Measurements from ENCODE around the gene PDCD10. TPM values are rescaled to one million over a fixed set of nuclear protein-coding genes. Genes with fewer than 3 reads are reported as not detected.

PDCD10 gene
- 10 to 100 TPM; 68.2 to 69.5 (median 68.4) TPM for total RNA-seq

DNA sequence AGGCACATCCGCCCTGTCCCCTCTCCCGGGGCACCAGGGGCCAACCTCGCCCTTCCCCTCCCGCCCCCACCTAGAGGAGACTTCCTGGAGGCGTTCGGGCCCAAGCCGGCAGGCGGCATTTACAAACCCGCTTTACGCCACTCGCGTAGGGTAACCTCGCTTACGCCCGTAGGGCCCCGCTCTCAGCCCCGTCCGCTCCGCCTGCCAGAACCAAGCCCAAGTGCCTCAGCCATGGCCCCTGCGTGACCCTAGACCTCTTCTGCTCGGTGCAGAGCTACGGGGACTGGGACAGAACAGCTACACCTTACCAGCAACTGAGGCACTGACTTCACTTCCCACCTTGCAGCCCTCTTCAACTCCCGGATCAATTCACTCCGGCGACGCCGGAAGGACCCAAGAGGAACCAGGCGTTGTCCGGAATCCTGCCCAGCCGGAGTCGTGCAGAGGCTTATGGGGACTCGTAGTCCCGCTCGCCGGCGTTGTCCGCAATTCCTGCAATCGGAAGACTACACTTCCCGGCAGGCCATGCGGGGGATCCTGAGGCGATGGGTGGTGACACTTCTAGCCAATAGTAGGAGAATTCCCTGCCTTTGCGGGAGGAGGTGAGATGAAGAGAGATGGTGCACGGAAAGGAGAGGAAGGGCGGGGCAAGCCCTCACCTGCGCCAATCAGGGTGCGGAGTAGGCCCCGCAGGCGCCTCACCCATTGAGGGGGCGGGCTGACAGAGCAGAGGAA, at the start of gene PDCD10:
TSS of gene PDCD10 (minus strand) at position 395 of the 735 bp plus-strand sequence. CDS start 14,735 bp downstream, outside the sequence.
- ATAC-seq (peak; percentile 88 to 90), DNase-seq (peak; percentile 93)
- H3K36me3 Mint-ChIP-seq (ENCODE audit: insufficient read depth): peaks cover 4% of the 10 kb centered on the region
- no peaks in the 10 kb centered on the region for H3K9me3 Mint-ChIP-seq
- no peak within 1 kb of the TSS for H3K4me3 Mint-ChIP-seq
- no peaks in the 10 kb centered on the region for H3K27me3 Mint-ChIP-seq (ENCODE audit: low read depth)
- peaks cover 8% of the 10 kb centered on the region for H3K4me1 Mint-ChIP-seq (ENCODE audit: low read depth)

GRCh38 chr3:167783781-167784180, 49.1 kb upstream of the PDCD10 start:
- Mint-ChIP-seq H3K27me3 (ENCODE audit: low read depth) (no peaks in the 10 kb centered on the region), H3K36me3 (ENCODE audit: insufficient read depth) (no peaks in the 10 kb centered on the region), H3K4me1 (ENCODE audit: low read depth) (no peaks in the 10 kb centered on the region), H3K4me3 (no peak overlapping the region), H3K9me3 (no peaks in the 10 kb centered on the region)
- ATAC-seq (no peak), DNase-seq (no peak)

GRCh38 chr3:167780214-167780883, 45.7 kb upstream of the PDCD10 start:
- Mint-ChIP-seq H3K36me3 (ENCODE audit: insufficient read depth) (no peaks in the 10 kb centered on the region), H3K9me3 (peaks cover 9% of the 10 kb centered on the region), H3K4me3 (no peak overlapping the region), H3K27me3 (ENCODE audit: low read depth) (no peaks in the 10 kb centered on the region), H3K4me1 (ENCODE audit: low read depth) (no peaks in the 10 kb centered on the region)
- no peak for ATAC-seq
- no peak for DNase-seq

DNA sequence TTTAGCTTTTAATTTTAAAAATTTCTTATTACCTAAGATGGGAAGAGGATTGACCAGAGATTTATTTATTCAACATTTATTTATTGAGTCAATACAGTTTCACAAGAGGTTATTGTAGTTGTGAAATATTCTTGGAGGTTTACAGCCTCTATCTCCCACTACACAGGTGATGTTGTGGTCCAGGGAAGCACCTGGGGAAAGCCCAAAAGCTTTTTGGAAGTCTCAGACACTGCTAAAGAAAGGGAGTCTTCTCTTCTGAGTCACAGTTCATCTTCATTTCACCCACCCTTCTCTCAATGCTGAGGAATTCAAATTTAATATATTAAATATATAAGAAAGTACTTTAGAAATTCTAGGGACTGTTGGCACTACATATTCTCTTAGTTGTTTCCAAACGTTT, 42.7 kb upstream of the PDCD10 start:
- Mint-ChIP-seq H3K4me3 (no peak overlapping the region), H3K36me3 (ENCODE audit: insufficient read depth) (no peaks in the 10 kb centered on the region), H3K27me3 (ENCODE audit: low read depth) (no peaks in the 10 kb centered on the region), H3K4me1 (ENCODE audit: low read depth) (peaks cover 8% of the 10 kb centered on the region), H3K9me3 (peaks cover 9% of the 10 kb centered on the region)
- DNase-seq: no peak
- no peak for ATAC-seq

DNA sequence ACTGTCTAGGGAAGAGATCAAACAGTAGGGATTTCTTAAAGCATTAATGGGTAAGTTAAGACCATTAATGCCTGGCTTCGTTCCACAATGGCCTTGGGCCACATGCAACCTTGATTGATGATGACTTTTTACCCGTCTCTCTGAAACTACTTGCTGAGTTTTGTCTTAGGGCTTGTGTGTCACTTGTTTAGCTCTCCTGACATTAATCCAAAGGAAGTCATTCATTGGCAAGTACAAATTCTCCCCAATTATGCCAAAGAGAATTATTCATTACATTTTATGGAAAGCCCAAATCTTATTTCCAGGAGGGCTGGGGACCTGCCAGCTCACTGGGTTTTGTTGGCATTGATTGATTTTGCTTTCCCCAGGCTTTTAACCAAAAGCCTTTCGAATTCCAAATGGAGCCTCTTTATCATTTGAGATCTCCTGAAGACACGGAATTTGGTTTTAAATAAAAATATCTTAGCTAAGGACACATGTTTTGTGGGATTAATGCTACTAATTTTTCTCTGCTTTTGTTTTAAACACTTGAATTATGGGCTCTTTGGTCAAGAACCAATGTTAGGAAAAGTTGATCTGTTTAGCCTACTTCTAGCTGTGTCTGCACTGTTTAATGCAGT, 41.5 kb upstream of the PDCD10 start:
- ATAC-seq: no peak
- H3K4me3 Mint-ChIP-seq: no peak overlapping the region
- DNase-seq: no peak
- H3K27me3 Mint-ChIP-seq (ENCODE audit: low read depth): no peaks in the 10 kb centered on the region
- H3K9me3 Mint-ChIP-seq: peaks cover 9% of the 10 kb centered on the region
- H3K4me1 Mint-ChIP-seq (ENCODE audit: low read depth): peaks cover 8% of the 10 kb centered on the region
- no peaks in the 10 kb centered on the region for H3K36me3 Mint-ChIP-seq (ENCODE audit: insufficient read depth)

DNA sequence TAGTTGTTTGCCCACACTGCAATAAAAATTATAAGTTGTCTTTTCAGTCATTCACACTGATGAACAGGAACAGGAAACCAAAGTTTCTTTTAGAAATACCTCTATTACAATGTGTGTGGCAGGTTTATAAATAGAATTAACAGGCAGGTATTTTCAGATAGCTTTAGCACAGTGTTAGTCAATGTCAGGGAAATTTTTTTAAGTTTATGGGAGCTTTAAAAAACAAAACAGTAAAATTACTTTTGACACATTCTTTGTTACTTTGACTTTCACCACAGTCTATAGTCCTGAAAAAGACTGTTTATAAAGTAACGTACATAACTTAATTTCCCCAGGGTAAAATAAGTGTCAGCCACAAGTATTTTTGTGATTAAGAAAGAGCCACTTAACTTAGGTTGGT, 38.9 kb upstream of the PDCD10 start:
- no peak for ATAC-seq
- Mint-ChIP-seq H3K4me3 (no peak overlapping the region), H3K36me3 (ENCODE audit: insufficient read depth) (no peaks in the 10 kb centered on the region), H3K9me3 (peaks cover 8% of the 10 kb centered on the region), H3K27me3 (ENCODE audit: low read depth) (no peaks in the 10 kb centered on the region), H3K4me1 (ENCODE audit: low read depth) (peaks cover 8% of the 10 kb centered on the region)
- DNase-seq: no peak

DNA sequence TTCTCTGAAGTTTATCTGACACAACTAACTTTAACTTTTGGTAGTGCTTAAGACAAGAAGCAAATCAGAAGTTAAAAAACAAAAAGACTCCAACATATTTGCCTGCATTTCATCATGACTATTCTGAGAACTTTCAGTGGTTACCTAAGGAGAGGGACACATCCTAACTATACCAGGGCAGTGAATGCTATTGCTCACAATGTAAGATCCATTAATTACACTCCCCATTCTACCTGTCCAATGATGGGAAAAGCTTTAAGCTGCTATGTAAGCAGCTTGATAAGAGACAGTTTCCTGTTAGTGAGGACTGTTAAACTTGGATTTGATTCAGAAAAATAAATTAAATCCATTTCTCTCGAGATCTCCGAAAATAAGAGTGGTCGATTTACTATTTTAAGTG, 38.3 kb upstream of the PDCD10 start:
- Mint-ChIP-seq H3K4me3 (no peak overlapping the region), H3K27me3 (ENCODE audit: low read depth) (no peaks in the 10 kb centered on the region), H3K4me1 (ENCODE audit: low read depth) (peaks cover 8% of the 10 kb centered on the region), H3K36me3 (ENCODE audit: insufficient read depth) (no peaks in the 10 kb centered on the region), H3K9me3 (peaks cover 2% of the 10 kb centered on the region)
- no peak for DNase-seq
- ATAC-seq: no peak

- Mint-ChIP-seq H3K9me3 (peaks cover 3% of the 10 kb centered on the region), H3K4me1 (ENCODE audit: low read depth) (peaks cover 5% of the 10 kb centered on the region), H3K27me3 (ENCODE audit: low read depth) (no peaks in the 10 kb centered on the region), H3K4me3 (no peak overlapping the region), H3K36me3 (ENCODE audit: insufficient read depth) (no peaks in the 10 kb centered on the region)
- no peak for DNase-seq
- no peak for ATAC-seq
Measured at GRCh38 chr3:167762296-167762695, 27.6 kb upstream of the PDCD10 start.

DNA sequence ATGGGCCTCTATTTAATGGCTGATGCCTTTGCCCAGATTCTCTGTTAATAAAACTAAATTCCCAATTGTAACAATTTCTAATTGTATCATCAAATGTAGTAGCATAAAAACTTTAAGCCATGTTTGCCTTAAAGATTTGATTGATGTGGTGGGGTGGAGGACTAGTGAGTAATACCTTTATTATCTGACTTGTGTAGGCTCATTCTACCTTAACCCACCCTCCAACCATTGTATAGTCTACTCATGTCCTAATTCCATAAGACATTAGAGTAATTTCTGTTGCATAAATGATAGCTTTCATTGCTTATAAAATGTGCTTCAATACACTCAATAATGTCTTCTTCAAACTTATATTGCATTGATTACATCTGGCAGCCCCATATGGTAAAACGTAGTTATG, 26.6 kb upstream of the PDCD10 start:
- no peak overlapping the region for H3K4me3 Mint-ChIP-seq
- H3K9me3 Mint-ChIP-seq: peaks cover 3% of the 10 kb centered on the region
- H3K27me3 Mint-ChIP-seq (ENCODE audit: low read depth): no peaks in the 10 kb centered on the region
- no peak for ATAC-seq
- H3K36me3 Mint-ChIP-seq (ENCODE audit: insufficient read depth): no peaks in the 10 kb centered on the region
- DNase-seq: no peak
- peaks cover 5% of the 10 kb centered on the region for H3K4me1 Mint-ChIP-seq (ENCODE audit: low read depth)

- Mint-ChIP-seq H3K36me3 (ENCODE audit: insufficient read depth) (peaks cover 3% of the 10 kb centered on the region), H3K4me3 (no peak overlapping the region), H3K4me1 (ENCODE audit: low read depth) (peaks cover 11% of the 10 kb centered on the region), H3K9me3 (no peaks in the 10 kb centered on the region), H3K27me3 (ENCODE audit: low read depth) (no peaks in the 10 kb centered on the region)
- DNase-seq (no peak), ATAC-seq (no peak)
Measured at GRCh38 chr3:167754049-167754448, 19.4 kb upstream of the PDCD10 start.

DNA sequence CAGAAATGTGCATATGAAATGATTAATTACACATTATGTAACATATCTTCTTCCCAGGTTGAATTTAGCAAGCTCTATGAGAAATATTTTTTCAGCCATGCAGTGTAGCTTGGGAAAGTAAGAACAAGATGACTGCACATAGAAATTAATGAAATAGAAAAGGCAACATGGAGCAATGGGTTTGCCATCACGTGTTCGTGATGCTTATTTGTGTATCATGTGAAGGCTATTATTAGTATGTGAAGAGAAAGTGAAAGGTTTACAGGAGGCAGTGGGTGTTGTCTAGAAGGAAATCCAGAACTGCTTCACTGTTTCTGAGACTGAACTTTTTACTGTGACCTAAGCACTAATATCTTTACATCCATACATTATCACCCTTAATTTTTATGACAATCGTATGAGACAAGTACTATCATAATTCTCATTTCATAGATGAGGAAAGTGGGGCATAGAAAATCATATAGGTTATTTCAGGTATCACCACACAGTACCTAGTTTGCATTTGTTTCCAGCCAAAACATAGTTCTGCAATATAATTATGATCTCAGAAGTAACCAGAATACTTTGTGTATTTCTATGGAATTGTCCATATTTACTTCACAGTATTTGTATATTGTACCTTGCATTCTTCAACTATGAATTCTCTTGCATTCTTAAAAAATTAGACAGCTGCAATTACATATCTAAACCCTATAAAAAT, 15.7 kb upstream of the PDCD10 start:
- H3K4me3 Mint-ChIP-seq: no peak overlapping the region
- ATAC-seq (peak; percentile 62 to 73), DNase-seq (no peak)
- H3K27me3 Mint-ChIP-seq (ENCODE audit: low read depth): no peaks in the 10 kb centered on the region
- no peaks in the 10 kb centered on the region for H3K9me3 Mint-ChIP-seq
- H3K36me3 Mint-ChIP-seq (ENCODE audit: insufficient read depth): peaks cover 3% of the 10 kb centered on the region
- peaks cover 12% of the 10 kb centered on the region for H3K4me1 Mint-ChIP-seq (ENCODE audit: low read depth)

DNA sequence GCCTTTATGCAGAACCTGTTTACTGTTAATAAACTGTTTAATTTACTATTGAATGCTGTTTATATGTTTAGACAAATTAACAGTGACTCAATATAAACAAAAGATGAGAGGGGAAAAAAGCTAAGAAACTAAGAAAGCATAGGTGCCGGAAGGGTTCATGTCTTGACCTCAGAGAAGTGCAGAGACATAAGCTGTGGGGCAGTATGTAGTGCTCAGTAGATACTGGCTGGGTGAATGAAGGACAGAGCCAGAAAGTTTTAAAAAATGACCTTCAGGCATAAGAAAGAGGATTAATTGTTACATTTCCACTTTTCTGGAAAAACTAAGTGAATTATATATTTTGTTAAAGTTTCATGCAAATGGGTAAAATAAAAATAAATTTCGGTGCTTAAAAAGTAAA, 15.0 kb upstream of the PDCD10 start:
- no peak overlapping the region for H3K4me3 Mint-ChIP-seq
- H3K9me3 Mint-ChIP-seq: no peaks in the 10 kb centered on the region
- H3K36me3 Mint-ChIP-seq (ENCODE audit: insufficient read depth): peaks cover 3% of the 10 kb centered on the region
- no peaks in the 10 kb centered on the region for H3K27me3 Mint-ChIP-seq (ENCODE audit: low read depth)
- H3K4me1 Mint-ChIP-seq (ENCODE audit: low read depth): peaks cover 12% of the 10 kb centered on the region
- DNase-seq (no peak), ATAC-seq (no peak)

GRCh38 chr3:167749209-167749608, 14.5 kb upstream of the PDCD10 start:
- Mint-ChIP-seq H3K4me1 (ENCODE audit: low read depth) (peaks cover 12% of the 10 kb centered on the region), H3K4me3 (no peak overlapping the region)

DNA sequence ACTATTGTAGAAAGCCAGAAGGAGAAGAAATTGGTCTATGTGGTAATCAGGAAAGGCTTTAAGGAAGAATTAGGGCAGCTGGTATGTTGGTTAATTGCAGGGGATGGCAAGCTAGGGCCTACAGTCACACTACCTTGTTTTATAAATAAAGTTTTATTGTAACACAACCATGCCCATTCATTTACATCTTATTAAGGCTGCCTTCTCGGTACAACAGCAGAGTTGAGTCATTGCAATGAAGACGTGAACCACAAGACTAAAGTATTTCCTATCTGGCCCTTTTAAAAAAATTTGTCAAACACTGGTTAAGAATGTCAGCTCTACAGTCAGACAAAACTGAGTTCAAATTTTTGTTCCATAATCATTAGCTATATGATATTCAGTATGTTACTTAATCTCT, 9.1 kb upstream of the PDCD10 start:
- Mint-ChIP-seq H3K36me3 (ENCODE audit: insufficient read depth) (peaks cover 1% of the 10 kb centered on the region), H3K27me3 (ENCODE audit: low read depth) (no peaks in the 10 kb centered on the region), H3K4me3 (no peak overlapping the region), H3K4me1 (ENCODE audit: low read depth) (peaks cover 3% of the 10 kb centered on the region), H3K9me3 (no peaks in the 10 kb centered on the region)
- no peak for ATAC-seq
- no peak for DNase-seq

More at GRCh38 chr3:167749209-167749608, 14.5 kb upstream of the PDCD10 start:
- DNase-seq (no peak), ATAC-seq (no peak)
- Mint-ChIP-seq H3K36me3 (ENCODE audit: insufficient read depth) (peaks cover 3% of the 10 kb centered on the region), H3K27me3 (ENCODE audit: low read depth) (no peaks in the 10 kb centered on the region), H3K9me3 (no peaks in the 10 kb centered on the region)
